GM23338 (cell line): ENCODE data around the gene AATF. TPM values are rescaled to one million over a fixed set of nuclear protein-coding genes. Genes with fewer than 3 reads are reported as not detected.

Experiments used
- ATAC-seq: fragments of 200-7000 bp; cut with Tn5 transposase; 3 replicates; pipeline ENCODE4 v1.9.1; 2020
- DNase-seq: peaks from one replicate; pipeline ENCODE4 v3.0.0-alpha.2; 2015; ENCODE audit warnings: low spot score
- H2AFZ ChIP-seq: fragments of 200-600 bp; sonication (generic); 2 replicates; pipeline ENCODE4 v1.8.0; 2016; ENCODE audit warnings: antibody characterized with exemption, mild to moderate bottlenecking, moderate library complexity
- H3F3A ChIP-seq: fragments of 200-600 bp; sonication (generic); replicated peaks from 2 replicates; pipeline ENCODE4 v1.8.0; 2017; ENCODE audit warnings: antibody characterized with exemption, mixed run types, low read depth
- H3K27ac ChIP-seq: fragments of 200-600 bp; sonication (generic); 2 replicates; pipeline ENCODE4 v1.6.1; 2016; ENCODE audit warnings: low read depth
- H3K27me3 ChIP-seq: fragments of 200-600 bp; sonication (generic); 2 replicates; pipeline ENCODE4 v1.8.0; 2016; ENCODE audit warnings: mild to moderate bottlenecking, mixed run types, moderate library complexity; ENCODE audit not compliant: insufficient read depth
- H3K36me3 ChIP-seq: fragments of 200-600 bp; sonication (generic); 2 replicates; pipeline ENCODE4 v1.8.0; 2016; ENCODE audit warnings: mild to moderate bottlenecking; ENCODE audit not compliant: insufficient read depth
- H3K4me1 ChIP-seq: fragments of 200-600 bp; sonication (generic); 2 replicates; pipeline ENCODE4 v1.8.0; 2016; ENCODE audit warnings: mild to moderate bottlenecking, moderate library complexity; ENCODE audit not compliant: insufficient read depth
- H3K4me2 ChIP-seq: fragments of 200-600 bp; sonication (generic); 2 replicates; pipeline ENCODE4 v1.7.1; 2017; ENCODE audit warnings: mixed run types
- H3K4me3 ChIP-seq: fragments of 200-600 bp; sonication (generic); 2 replicates; pipeline ENCODE4 v1.6.1; 2016; ENCODE audit warnings: mixed run types
- H3K79me2 ChIP-seq: fragments of 200-600 bp; sonication (generic); replicated peaks from 2 replicates; pipeline ENCODE4 v1.8.0; 2017; ENCODE audit warnings: mild to moderate bottlenecking; ENCODE audit not compliant: insufficient read depth
- H3K9me2 ChIP-seq: fragments of 200-600 bp; sonication (generic); 2 replicates; pipeline ENCODE4 v1.8.0; 2017; ENCODE audit not compliant: insufficient read depth
- H4K20me1 ChIP-seq: fragments of 200-600 bp; sonication (generic); replicated peaks from 2 replicates; pipeline ENCODE4 v1.8.0; 2017; ENCODE audit warnings: mild to moderate bottlenecking; ENCODE audit not compliant: insufficient read depth
- H3K27ac Mint-ChIP-seq: 2 replicates; pipeline ENCODE4 v1.8.0; 2020; ENCODE audit warnings: inconsistent platforms, mild to moderate bottlenecking, moderate library complexity, mixed read lengths
- H3K27me3 Mint-ChIP-seq: 3 replicates; pipeline ENCODE4 v1.8.0; 2022; ENCODE audit warnings: low read depth, mild to moderate bottlenecking, moderate library complexity, mixed read lengths, inconsistent platforms; ENCODE audit not compliant: insufficient read depth, poor library complexity
- H3K36me3 Mint-ChIP-seq: 3 replicates; pipeline ENCODE4 v1.8.0; 2021; ENCODE audit warnings: low read depth, mild to moderate bottlenecking, inconsistent platforms, moderate library complexity, mixed read lengths
- H3K4me1 Mint-ChIP-seq: 3 replicates; pipeline ENCODE4 v1.8.0; 2020; ENCODE audit warnings: mild to moderate bottlenecking, inconsistent platforms, mixed read lengths
- H3K4me3 Mint-ChIP-seq: 3 replicates; pipeline ENCODE4 v1.8.0; 2021; ENCODE audit warnings: moderate library complexity, mild to moderate bottlenecking, inconsistent platforms, mixed read lengths
- H3K9me3 Mint-ChIP-seq: 3 replicates; pipeline ENCODE4 v1.8.0; 2020; ENCODE audit warnings: moderate library complexity, mild to moderate bottlenecking, inconsistent platforms, mixed read lengths
- CREB1 ChIP-seq: fragments of 250-450 bp; sonication (Bioruptor Pico); IDR thresholded peaks from 2 replicates; pipeline ENCODE4 v1.5.0; 2020; ENCODE audit warnings: low read depth, mild to moderate bottlenecking, moderate library complexity
- ETS1 ChIP-seq: IDR thresholded peaks from 2 replicates; pipeline ENCODE4 v1.6.1; 2016; ENCODE audit warnings: antibody characterized with exemption
- EZH2 ChIP-seq: fragments of 200-600 bp; sonication (generic); IDR thresholded peaks from one replicate; pipeline ENCODE4 v1.8.0; 2017; ENCODE audit warnings: antibody characterized with exemption, mild to moderate bottlenecking, low read depth; ENCODE audit not compliant: unreplicated experiment
- EZH2phosphoT487 ChIP-seq: fragments of 200-600 bp; sonication (generic); IDR thresholded peaks from one replicate; pipeline ENCODE4 v1.8.1; 2018; ENCODE audit warnings: antibody characterized with exemption; ENCODE audit not compliant: unreplicated experiment
- NANOG ChIP-seq: IDR thresholded peaks from 2 replicates; pipeline ENCODE4 v1.6.1; 2016; ENCODE audit warnings: antibody characterized with exemption, borderline replicate concordance
- STAT1 ChIP-seq: IDR thresholded peaks from one replicate; pipeline ENCODE4 v1.6.1; 2016; ENCODE audit warnings: antibody characterized with exemption; ENCODE audit not compliant: unreplicated experiment
- ZNF114 ChIP-seq: fragments of 250-450 bp; sonication (Bioruptor Pico); IDR thresholded peaks from 2 replicates; pipeline ENCODE4 v1.5.0; 2020; ENCODE audit warnings: mild to moderate bottlenecking, moderate library complexity
- polyA plus RNA-seq: library from polyadenylated mRNA; unstranded; fragments of >200 nt; fragmentation: Nextera tagmentation; extraction: Ambion mirVana; gene quantifications from 2 replicates; pipeline ENCODE4 v1.2.1, GENCODE V29; 2016
- total RNA-seq: library from RNA; depleted of rRNA; stranded (reverse); fragments of >200 nt; shearing (Covaris generic); gene quantifications from 2 replicates; pipeline ENCODE4 v1.2.3, GENCODE V29; 2014

The AATF gene
- total and polyA plus RNA-seq, 2 experiments from 2014 or later: 40.2 to 71.2 TPM

- TF ChIP-seq EZH2: peak; percentile 88
- TF ChIP-seq NANOG: no peak
- TF ChIP-seq CREB1 (CRISPR knock-in tag): no peak
- Histone ChIP-seq H4K20me1 (peaks cover 4% of the 10 kb centered on the region; the same call in 1 of the 2 replicates), H3K4me3 (peak overlapping the region; percentile 55), H3K79me2 (no peaks in the 10 kb centered on the region), H2AFZ (no peak overlapping the region), H3K27ac (no peak overlapping the region), H3F3A (peaks cover 46% of the 10 kb centered on the region), H3K36me3 (no peaks in the 10 kb centered on the region), H3K4me2 (peak overlapping the region; percentile 86), H3K9me2 (no peaks in the 10 kb centered on the region), H3K4me1 (peaks cover 82% of the 10 kb centered on the region), H3K27me3 (peaks cover 100% of the 10 kb centered on the region)
- DNase-seq (peak; percentile 70), ATAC-seq (no peak)
- Mint-ChIP-seq H3K27me3 (peaks cover 100% of the 10 kb centered on the region), H3K4me1 (peaks cover 67% of the 10 kb centered on the region), H3K9me3 (peaks cover 11% of the 10 kb centered on the region; the same call in 2 of the 3 replicates), H3K4me3 (peak overlapping the region; percentile 37), H3K27ac (no peak overlapping the region), H3K36me3 (peaks cover 2% of the 10 kb centered on the region; the same call in 1 of the 3 replicates)
Measured at GRCh38 chr17:36941265-36942010, 7.3 kb upstream of the AATF start.

GRCh38 chr17:36942019-36942599 is 6.6 kb upstream of the AATF start:
- Histone ChIP-seq H3K79me2 (no peaks in the 10 kb centered on the region), H3K27me3 (peaks cover 100% of the 10 kb centered on the region), H3K4me3 (peak overlapping the region; percentile 55), H3K4me1 (peaks cover 88% of the 10 kb centered on the region), H3K36me3 (no peaks in the 10 kb centered on the region), H4K20me1 (peaks cover 4% of the 10 kb centered on the region; the same call in 1 of the 2 replicates), H2AFZ (peak overlapping the region; percentile 69), H3K4me2 (peak overlapping the region; percentile 86), H3F3A (peaks cover 51% of the 10 kb centered on the region), H3K9me2 (no peaks in the 10 kb centered on the region), H3K27ac (no peak overlapping the region)
- peak; percentile 10 for ATAC-seq
- H3K9me3 Mint-ChIP-seq: peaks cover 11% of the 10 kb centered on the region; the same call in 2 of the 3 replicates
- no peak overlapping the region for H3K27ac Mint-ChIP-seq
- peaks cover 2% of the 10 kb centered on the region; the same call in 1 of the 3 replicates for H3K36me3 Mint-ChIP-seq
- H3K27me3 Mint-ChIP-seq: peaks cover 100% of the 10 kb centered on the region
- TF ChIP-seq NANOG (no peak), EZH2 (peak; percentile 94), EZH2phosphoT487 (peak; percentile 67), STAT1 (no peak), ETS1 (no peak), ZNF114 (CRISPR knock-in tag) (no peak)
- H3K4me1 Mint-ChIP-seq: peaks cover 71% of the 10 kb centered on the region
- DNase-seq: peak; percentile 62
- peak overlapping the region; percentile 40 for H3K4me3 Mint-ChIP-seq
